Measurements from ENCODE around the gene ZNFX1.

Gene ZNFX1

GRCh38 chr20:49291200-49291599, 13.3 kb upstream of the ZNFX1 start:
- peaks cover 23 to 27% of the 10 kb centered on the region in 2 experiments for H3K4me1 ChIP-seq (ENCODE audit: control insufficient read depth in 1 of 2, insufficient read depth in 1 of 2, low read depth in 1 of 2, low read length in 1 of 2)
- H3K4me3 ChIP-seq (ENCODE audit: low read depth in 1 of 2, low read length in 1 of 2) = no peak overlapping the region
- H3K9me3 ChIP-seq = no peaks in the 10 kb centered on the region
- H3K27me3 ChIP-seq = no peaks in the 10 kb centered on the region
- TF ChIP-seq CTCF (IDR thresholded peaks at IDR 0.05) = no peak
- H3K36me3 ChIP-seq = peaks cover 79% of the 10 kb centered on the region
- peak overlapping the region; percentile 48 for H3K27ac ChIP-seq

- peaks cover 79% of the 10 kb centered on the region for H3K36me3 ChIP-seq
- H3K27me3 ChIP-seq = no peaks in the 10 kb centered on the region
- TF ChIP-seq CTCF (IDR thresholded peaks at IDR 0.05) = no peak
- H3K4me3 ChIP-seq (ENCODE audit: low read depth in 1 of 2, low read length in 1 of 2) = no peak overlapping the region
- no peaks in the 10 kb centered on the region for H3K9me3 ChIP-seq
- peak overlapping the region; percentile 48 for H3K27ac ChIP-seq
- H3K4me1 ChIP-seq (ENCODE audit: control insufficient read depth in 1 of 2, insufficient read depth in 1 of 2, low read depth in 1 of 2, low read length in 1 of 2) = peaks cover 28 to 32% of the 10 kb centered on the region in 2 experiments
Measured at GRCh38 chr20:49290608-49291191, 12.8 kb upstream of the ZNFX1 start.

GRCh38 chr20:49288784-49289696, 11.2 kb upstream of the ZNFX1 start:
- H3K27ac ChIP-seq = peak overlapping the region; percentile 94
- peaks cover 43 to 47% of the 10 kb centered on the region in 2 experiments for H3K4me1 ChIP-seq (ENCODE audit: control insufficient read depth in 1 of 2, insufficient read depth in 1 of 2, low read depth in 1 of 2, low read length in 1 of 2)
- no peaks in the 10 kb centered on the region for H3K9me3 ChIP-seq
- peak overlapping the region in 1 of 2 experiments; percentile 5 for H3K4me3 ChIP-seq (ENCODE audit: low read depth in 1 of 2, low read length in 1 of 2)
- H3K36me3 ChIP-seq = peaks cover 91% of the 10 kb centered on the region
- no peak for TF ChIP-seq CTCF (IDR thresholded peaks at IDR 0.05)
- H3K27me3 ChIP-seq = no peaks in the 10 kb centered on the region

- H3K4me3 ChIP-seq (ENCODE audit: low read depth in 1 of 2, low read length in 1 of 2) = peak overlapping the region in 1 of 2 experiments; percentile 52
- peaks cover 50 to 55% of the 10 kb centered on the region in 2 experiments for H3K4me1 ChIP-seq (ENCODE audit: control insufficient read depth in 1 of 2, insufficient read depth in 1 of 2, low read depth in 1 of 2, low read length in 1 of 2)
- H3K27ac ChIP-seq = peak overlapping the region; percentile 94
- no peaks in the 10 kb centered on the region for H3K27me3 ChIP-seq
- TF ChIP-seq CTCF (IDR thresholded peaks at IDR 0.05) = no peak
- peaks cover 99% of the 10 kb centered on the region for H3K36me3 ChIP-seq
- H3K9me3 ChIP-seq = no peaks in the 10 kb centered on the region
Measured at GRCh38 chr20:49288250-49288751, 10.4 kb upstream of the ZNFX1 start.

- peaks cover 100% of the 10 kb centered on the region for H3K36me3 ChIP-seq
- H3K4me1 ChIP-seq (ENCODE audit: control insufficient read depth in 1 of 2, insufficient read depth in 1 of 2, low read depth in 1 of 2, low read length in 1 of 2) = peaks cover 56 to 61% of the 10 kb centered on the region in 2 experiments
- H3K27me3 ChIP-seq = no peaks in the 10 kb centered on the region
- H3K27ac ChIP-seq = peak overlapping the region; percentile 94
- peak overlapping the region; percentile 34 to 52 for H3K4me3 ChIP-seq (ENCODE audit: low read depth in 1 of 2, low read length in 1 of 2)
- no peaks in the 10 kb centered on the region for H3K9me3 ChIP-seq
- no peak for TF ChIP-seq CTCF (IDR thresholded peaks at IDR 0.05)
Measured at GRCh38 chr20:49287555-49288249, 9.8 kb upstream of the ZNFX1 start.

Measured in neutrophil (primary cell).